NCI-H345 treated with DMSO at 0.1 percent for 48 hours (cell line): Measurements from ENCODE around the gene ELK3.

Experiments used
- DNase-seq: peaks from one replicate; lab custom pipeline; 2025; ENCODE audit not compliant: unreplicated experiment; lab: John Stamatoyannopoulos, UW

Gene ELK3

GRCh38 chr12:96256672-96257361, 62.6 kb downstream of the ELK3 start:
- no peak for DNase-seq

GRCh38 chr12:96257550-96258103, 63.5 kb downstream of the ELK3 start:
- no peak for DNase-seq

- DNase-seq, result no peak
These were observed 64.2 kb downstream of the ELK3 start for GRCh38 chr12:96258104-96258961.

DNA sequence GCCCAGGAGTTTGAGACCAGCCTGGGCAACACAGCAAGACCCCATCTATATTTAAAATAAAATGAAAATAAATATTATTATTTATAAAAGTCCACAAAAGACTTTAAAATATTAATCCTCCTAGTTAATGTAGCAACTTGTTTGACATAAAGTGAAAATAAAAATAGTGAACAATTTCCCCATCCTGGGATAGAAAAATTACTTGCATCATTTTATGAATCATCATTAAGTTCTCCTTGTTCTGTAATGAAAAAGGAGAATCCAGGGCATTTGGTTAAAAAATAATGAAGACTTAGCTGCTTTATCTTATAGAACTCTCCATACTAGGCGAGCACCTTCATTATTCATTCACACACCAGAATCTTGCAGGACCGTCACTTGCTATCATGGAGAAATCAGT, 66.1 kb downstream of the ELK3 start:
- no peak for DNase-seq

DNA sequence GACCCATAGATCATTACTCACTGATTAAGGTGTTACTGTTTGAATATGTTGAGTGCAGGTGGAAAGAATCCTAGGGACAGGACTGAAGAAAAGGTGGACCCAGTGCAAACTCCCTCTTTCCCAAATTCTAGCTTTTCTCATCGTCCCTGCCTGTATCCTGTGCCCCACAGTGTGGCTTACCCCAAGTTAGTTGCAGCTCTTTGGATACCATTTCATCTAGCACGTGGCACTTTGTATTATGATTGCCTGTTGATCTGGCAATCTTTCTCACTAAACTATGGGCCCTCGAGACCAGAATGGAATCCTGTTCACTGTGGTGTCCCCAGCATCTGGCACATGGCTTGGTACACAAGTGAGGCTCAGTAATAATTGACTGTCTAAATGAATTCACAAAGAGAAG, 66.5 kb downstream of the ELK3 start:
- DNase-seq, result no peak

- DNase-seq, result no peak
These were observed 67.4 kb downstream of the ELK3 start for GRCh38 chr12:96261557-96261956.

DNA sequence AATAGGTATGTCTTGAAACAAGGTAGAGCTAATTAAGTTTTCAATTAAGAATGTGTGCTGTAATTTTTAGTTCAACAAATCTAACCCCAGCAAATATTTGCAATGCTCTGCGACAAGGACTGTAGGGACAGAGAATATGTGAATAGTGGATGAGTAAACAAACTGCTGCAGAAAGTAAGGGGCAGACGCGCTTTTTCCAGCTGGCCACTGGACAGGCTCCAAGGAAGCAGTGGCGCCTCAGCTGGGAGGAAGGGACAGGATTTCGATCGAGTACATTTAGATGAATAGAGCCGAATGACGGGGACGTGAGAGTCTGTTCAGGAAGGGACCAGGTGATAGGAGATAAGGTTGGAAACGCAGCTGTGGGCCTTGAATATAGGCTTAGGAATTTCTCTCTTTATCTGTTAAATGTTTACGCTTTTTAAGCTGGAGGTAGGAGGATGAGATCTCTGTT, 69.3 kb downstream of the ELK3 start:
- DNase-seq, result no peak

GRCh38 chr12:96265400-96265799, 71.2 kb downstream of the ELK3 start:
- DNase-seq, result no peak

DNA sequence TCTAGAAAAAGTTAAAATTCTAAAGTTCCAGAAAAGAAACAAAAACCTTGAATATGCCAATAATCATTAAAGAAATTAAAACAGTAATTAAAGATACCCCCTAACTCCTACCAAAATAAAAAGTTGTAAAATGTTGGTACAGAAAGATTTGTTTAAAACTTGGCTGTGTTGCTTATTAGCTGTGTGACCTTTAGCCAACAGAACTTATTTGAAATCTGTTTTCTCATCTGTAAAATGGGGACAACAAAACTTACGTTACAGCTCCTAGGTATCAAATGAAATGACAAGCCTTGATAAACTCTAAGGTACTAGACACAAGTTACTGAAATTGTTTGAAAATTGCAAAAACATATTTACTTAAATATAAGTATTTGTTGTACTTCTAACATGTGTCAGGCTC, 71.7 kb downstream of the ELK3 start:
- no peak for DNase-seq

GRCh38 chr12:96266238-96266637, 72.1 kb downstream of the ELK3 start:
- DNase-seq, result no peak

DNA sequence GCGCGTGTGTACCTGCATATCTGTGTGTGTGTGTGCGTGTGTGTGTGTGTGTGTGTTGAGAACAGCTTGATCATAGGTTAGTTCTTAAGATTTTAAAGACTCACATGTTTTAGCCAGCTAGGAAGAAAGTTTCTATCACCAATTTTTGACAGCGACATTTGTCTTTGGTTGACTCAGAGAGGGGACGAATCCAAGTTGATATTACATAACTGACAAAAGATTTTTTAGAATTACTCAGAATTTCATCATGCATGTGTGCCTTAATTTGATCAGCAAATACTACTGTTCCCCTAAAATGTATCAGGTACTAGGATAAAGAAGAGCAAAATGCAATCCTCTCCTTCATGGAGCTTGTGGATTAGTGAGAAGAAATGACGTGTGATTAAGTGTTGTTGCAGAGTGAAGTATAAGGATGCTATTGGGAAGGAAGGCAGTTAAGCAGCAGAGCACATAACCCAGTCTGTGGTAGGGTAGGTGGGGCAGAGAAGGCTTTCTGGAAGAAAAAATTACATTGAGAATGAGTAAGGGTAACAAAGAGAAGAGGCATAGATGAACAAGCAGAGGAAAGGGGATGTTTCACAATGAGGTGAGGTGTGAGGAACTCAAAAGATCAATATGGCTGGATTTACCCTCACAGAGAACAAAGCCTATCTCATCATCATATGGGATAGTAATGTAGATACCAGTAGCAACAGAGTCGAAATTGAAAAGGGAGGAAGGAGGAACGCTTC, 77.5 kb downstream of the ELK3 start:
- DNase-seq, result no peak

DNA sequence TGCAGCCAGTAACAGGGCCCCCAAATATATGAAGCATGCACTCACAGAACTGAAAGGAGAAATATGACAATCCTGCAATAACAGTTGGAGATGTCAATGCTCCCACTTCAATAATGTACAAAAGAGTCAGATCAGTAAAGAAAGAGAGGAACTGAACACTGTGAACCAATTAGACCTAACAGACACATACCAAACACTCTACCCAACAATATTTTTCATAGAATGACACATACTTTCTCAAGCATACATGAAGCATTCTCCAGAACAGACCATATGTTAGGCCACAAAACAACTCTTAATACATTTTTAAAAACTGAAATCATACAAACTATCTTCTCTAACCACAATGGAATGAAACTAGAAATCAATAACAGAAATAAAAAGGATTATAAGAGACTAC, 80.2 kb downstream of the ELK3 start:
- no peak for DNase-seq

- no peak for DNase-seq
These were observed 91.0 kb downstream of the ELK3 start for GRCh38 chr12:96285158-96285557.

DNA sequence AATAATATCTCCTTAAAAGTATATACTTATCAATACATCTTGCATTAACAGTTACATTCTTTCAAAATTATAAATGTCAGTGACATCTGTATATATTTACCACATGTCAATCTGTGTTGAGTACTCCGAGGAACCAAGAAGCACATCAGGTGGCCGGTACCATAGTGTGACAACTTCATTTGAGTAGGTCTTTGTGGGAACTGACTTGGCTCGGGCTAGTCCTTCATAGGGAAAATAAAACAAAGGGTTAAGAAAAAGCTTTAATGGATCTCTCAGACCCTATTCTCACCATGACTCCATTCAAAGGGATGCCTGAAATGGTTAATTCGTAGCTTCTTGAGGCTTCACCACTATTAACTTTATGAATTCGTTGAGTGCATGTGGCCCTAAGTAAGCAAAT, 94.9 kb downstream of the ELK3 start:
- DNase-seq, result no peak

DNA sequence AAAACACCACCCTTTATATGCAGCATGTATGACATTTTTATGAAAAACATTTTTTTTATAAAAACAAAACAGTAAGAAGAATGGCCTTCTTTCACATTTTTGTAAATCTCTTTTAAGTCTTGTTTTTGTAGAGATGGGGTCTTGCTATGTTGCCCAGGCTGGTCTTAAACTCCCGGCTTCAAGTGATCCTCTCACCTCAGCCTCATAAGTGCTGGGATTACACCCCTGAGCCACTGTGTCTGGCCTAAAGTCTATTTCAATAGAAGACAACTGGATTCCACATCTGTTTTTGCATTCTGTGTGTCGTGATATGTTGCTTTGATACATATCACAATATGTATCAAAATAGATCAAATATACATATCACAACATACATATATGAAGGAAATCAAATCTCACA, 98.9 kb downstream of the ELK3 start:
- no peak for DNase-seq

DNA sequence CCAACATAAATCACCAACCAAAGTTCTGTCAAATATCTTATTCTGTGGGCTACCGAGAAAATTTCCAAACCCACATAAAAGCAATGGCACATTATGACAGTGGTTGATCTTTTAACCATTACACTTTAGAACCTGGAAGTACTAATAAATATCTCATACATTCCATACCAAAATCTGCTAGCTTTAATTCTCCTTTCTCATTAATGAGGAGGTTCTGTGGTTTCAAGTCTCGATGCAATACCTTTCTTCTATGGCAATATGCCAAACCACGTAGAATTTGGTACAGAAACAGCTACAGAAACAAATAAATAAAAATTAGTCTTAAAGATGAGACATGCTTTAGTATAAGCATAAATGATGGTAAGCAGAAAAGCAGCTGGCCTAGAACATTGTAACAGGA, 100.7 kb downstream of the ELK3 start:
- DNase-seq, result no peak

DNA sequence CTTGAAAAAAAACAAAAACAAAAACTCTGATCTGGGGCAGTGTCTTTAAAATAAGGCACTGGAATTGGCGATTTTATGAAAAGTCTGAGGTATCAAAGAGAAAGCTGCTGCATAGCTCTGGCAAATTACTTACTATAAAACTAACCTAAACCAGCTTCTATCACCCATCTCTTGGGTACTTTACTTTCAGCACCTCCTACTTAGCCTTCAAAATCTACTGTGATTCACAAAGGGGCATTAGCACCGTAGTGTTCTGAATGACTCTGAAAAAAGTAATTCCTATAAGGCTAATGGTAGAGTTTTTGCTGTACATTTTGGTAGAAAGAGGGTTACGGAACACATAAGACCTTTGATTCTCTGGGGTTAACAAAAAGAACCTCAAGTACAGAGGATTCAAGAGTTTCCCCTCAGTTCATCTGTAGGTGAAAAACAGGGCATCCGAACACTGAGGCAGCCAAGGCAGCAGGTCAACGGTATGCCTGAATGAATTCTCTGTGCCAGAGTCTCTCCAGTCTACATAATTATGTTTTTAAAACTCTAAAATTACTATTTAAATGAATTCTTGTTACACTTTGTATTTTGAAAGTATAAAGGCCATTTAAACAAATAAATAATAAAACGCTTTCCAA, 101.5 kb downstream of the ELK3 start:
- DNase-seq, result no peak

- no peak for DNase-seq
These were observed 103.3 kb downstream of the ELK3 start for GRCh38 chr12:96297504-96297903.

GRCh38 chr12:96300064-96300463, 105.9 kb downstream of the ELK3 start:
- no peak for DNase-seq

- DNase-seq, result no peak
These were observed 107.6 kb downstream of the ELK3 start for GRCh38 chr12:96301732-96302131.

DNA sequence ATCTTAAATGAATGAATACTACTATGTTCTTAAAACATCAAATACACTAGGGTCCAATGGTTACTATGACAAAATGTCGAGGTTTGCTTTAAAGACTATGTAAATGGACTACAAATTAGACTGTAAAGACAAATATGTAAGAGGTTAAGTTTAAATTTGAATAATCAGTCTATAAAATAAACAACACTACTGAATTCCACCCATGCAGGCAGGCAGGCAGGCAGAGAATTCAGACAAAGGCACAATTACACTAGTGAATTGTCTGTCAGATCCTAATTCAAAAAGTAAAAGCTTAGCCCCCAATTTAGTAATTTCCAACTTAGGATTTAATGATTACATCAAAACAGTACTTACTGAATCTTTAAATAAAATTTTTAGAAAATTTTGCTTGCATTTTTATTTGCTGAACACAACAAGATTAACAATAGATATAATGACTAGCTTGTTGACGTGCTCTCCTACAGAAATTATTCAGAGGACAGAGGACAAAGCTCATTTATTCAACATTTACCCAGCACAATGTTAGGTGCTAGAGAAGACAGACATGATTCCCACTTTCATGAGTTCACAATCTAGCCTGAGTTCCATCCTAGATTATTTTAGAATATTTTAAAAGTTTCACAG, 108.6 kb downstream of the ELK3 start:
- DNase-seq, result no peak
